ENCODE measurements around the gene FXN. TPM values are rescaled to one million over a fixed set of nuclear protein-coding genes. Genes with fewer than 3 reads are reported as not detected.

FXN gene
- total and polyA plus RNA-seq, 2 donors (not counting 1 experiment from before 2014, with no cell fraction given) = 8.8 to 9.6 TPM

GRCh38 chr9:69115621-69116020 is 80.1 kb downstream of the FXN start:
- no peaks in the 10 kb centered on the region for H4K20me1 ChIP-seq (ENCODE audit: control insufficient read depth, insufficient read depth, low read length, poor library complexity, severe bottlenecking)
- TF ChIP-seq CTCF (IDR thresholded peaks at IDR 0.05) = no peak
- no peak for TF ChIP-seq EZH2 (IDR thresholded peaks at IDR 0.05; ENCODE audit: borderline replicate concordance, insufficient read depth, low read depth, low read length, poor library complexity, severe bottlenecking)
- H3K9me3 ChIP-seq (ENCODE audit: control extremely low read depth in 1 of 3, control insufficient read depth in 2 of 3, insufficient read depth in 1 of 3, low read length in 2 of 3) = no peaks in the 10 kb centered on the region
- DNase-seq (no peak), ATAC-seq (ENCODE audit: low read depth) (no peak)
- H3K36me3 ChIP-seq (replicated peaks in 1 of 2; ENCODE audit: control extremely low read depth in 1 of 2, control insufficient read depth in 1 of 2, extremely low read depth in 1 of 2, insufficient read depth in 2 of 2, low read length in 1 of 2) = no peaks in the 10 kb centered on the region
- no CpG with 5 or more reads among the region's 1 CpG for WGBS (ENCODE audit: insufficient coverage)
- Mint-ChIP-seq H3K27ac (no peak overlapping the region), H3K9me3 (ENCODE audit: insufficient read depth) (no peaks in the 10 kb centered on the region), H3K4me3 (no peak overlapping the region), H3K4me1 (peaks cover 3% of the 10 kb centered on the region), H3K27me3 (no peaks in the 10 kb centered on the region)
- no peak overlapping the region for H3K4me2 ChIP-seq (replicated peaks; ENCODE audit: low read depth, low read length, poor library complexity, severe bottlenecking)
- H3K4me3 ChIP-seq (ENCODE audit: control extremely low read depth in 1 of 5, extremely low read depth in 1 of 5, insufficient read depth in 1 of 5, low read depth in 2 of 5, low read length in 4 of 5) = no peak overlapping the region
- H3K27me3 ChIP-seq (replicated peaks in 1 of 4; ENCODE audit: control extremely low read depth in 1 of 4, control insufficient read depth in 3 of 4, insufficient read depth in 4 of 4, low read length in 3 of 4) = no peaks in the 10 kb centered on the region
- H2AFZ ChIP-seq (ENCODE audit: insufficient read depth, low read depth, low read length, poor library complexity, severe bottlenecking) = no peak overlapping the region
- ChIA-PET POLR2A (no interaction called here), CTCF (no interaction called here)
- intact Hi-C loops (cut with micrococcal nuclease) = no loop called here
- H3K4me1 ChIP-seq (ENCODE audit: control insufficient read depth in 2 of 2, insufficient read depth in 2 of 2, low read length in 2 of 2) = peaks cover 2% of the 10 kb centered on the region in 2 donors
- no peak overlapping the region for H3K27ac ChIP-seq (ENCODE audit: low read length in 2 of 2)
- no peaks in the 10 kb centered on the region for H3K79me2 ChIP-seq (ENCODE audit: control insufficient read depth, insufficient read depth, low read length)
- H3K9ac ChIP-seq (ENCODE audit: low read length) = no peak overlapping the region

DNA sequence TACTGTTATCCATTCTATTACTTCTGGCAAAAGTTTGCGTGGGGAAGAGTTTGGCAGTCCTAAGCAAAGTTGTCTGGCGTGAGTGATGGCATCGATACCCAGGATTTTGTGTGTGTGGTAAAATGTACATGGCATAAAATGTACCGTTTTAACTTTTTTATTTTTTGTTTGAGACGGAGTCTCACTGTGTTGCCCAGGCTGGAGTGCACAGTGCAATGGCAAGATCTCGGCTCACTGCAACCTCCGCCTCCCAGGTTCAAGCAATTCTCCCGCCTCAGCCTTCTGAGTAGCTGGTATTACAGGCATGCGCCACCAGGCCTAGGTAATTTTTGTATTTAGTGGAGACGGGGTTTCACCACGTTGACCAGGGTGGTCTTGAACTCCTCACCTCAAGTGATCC is 83.1 kb downstream of the FXN start:
- Mint-ChIP-seq H3K27me3 (no peaks in the 10 kb centered on the region), H3K9me3 (ENCODE audit: insufficient read depth) (no peaks in the 10 kb centered on the region), H3K4me1 (peaks cover 15% of the 10 kb centered on the region), H3K27ac (no peak overlapping the region), H3K4me3 (peak overlapping the region; percentile 13)
- Histone ChIP-seq H3K27me3 (replicated peaks in 1 of 4; ENCODE audit: control extremely low read depth in 1 of 4, control insufficient read depth in 3 of 4, insufficient read depth in 4 of 4, low read length in 3 of 4) (peaks cover 0 to 6% (median 0%) of the 10 kb centered on the region in 4 experiments), H3K36me3 (replicated peaks in 1 of 2; ENCODE audit: control extremely low read depth in 1 of 2, control insufficient read depth in 1 of 2, extremely low read depth in 1 of 2, insufficient read depth in 2 of 2, low read length in 1 of 2) (no peaks in the 10 kb centered on the region), H3K9me3 (ENCODE audit: control extremely low read depth in 1 of 3, control insufficient read depth in 2 of 3, insufficient read depth in 1 of 3, low read length in 2 of 3) (no peaks in the 10 kb centered on the region), H3K27ac (ENCODE audit: low read length in 2 of 2) (no peak overlapping the region), H3K79me2 (ENCODE audit: control insufficient read depth, insufficient read depth, low read length) (no peaks in the 10 kb centered on the region), H2AFZ (ENCODE audit: insufficient read depth, low read depth, low read length, poor library complexity, severe bottlenecking) (no peak overlapping the region), H3K4me2 (replicated peaks; ENCODE audit: low read depth, low read length, poor library complexity, severe bottlenecking) (no peak overlapping the region), H4K20me1 (ENCODE audit: control insufficient read depth, insufficient read depth, low read length, poor library complexity, severe bottlenecking) (no peaks in the 10 kb centered on the region), H3K4me3 (ENCODE audit: control extremely low read depth in 1 of 5, extremely low read depth in 1 of 5, insufficient read depth in 1 of 5, low read depth in 2 of 5, low read length in 4 of 5) (no peak overlapping the region), H3K4me1 (ENCODE audit: control insufficient read depth in 2 of 2, insufficient read depth in 2 of 2, low read length in 2 of 2) (peaks cover 12 to 16% of the 10 kb centered on the region in 2 donors), H3K9ac (ENCODE audit: low read length) (no peak overlapping the region)
- DNase-seq = no peak
- ATAC-seq (ENCODE audit: low read depth) = no peak
- TF ChIP-seq EZH2 (IDR thresholded peaks at IDR 0.05; ENCODE audit: borderline replicate concordance, insufficient read depth, low read depth, low read length, poor library complexity, severe bottlenecking) (no peak), CTCF (IDR thresholded peaks at IDR 0.05) (no peak)
- intact Hi-C loops (cut with micrococcal nuclease) = no loop called here
- ChIA-PET POLR2A (interaction anchor here (0.7 kb wide), 2 partner anchors 16 to 18 kb away, joined by 8 to 10 read pairs; no protein-coding TSS in a partner anchor), CTCF (no interaction called here)
- 99% methylated on average over 7 of the region's 11 CpGs for WGBS (ENCODE audit: insufficient coverage)

All from B cell (primary cell).